T1000 (cell line): ENCODE measurements around the gene TGFBR1.

Experiments used
- DNase-seq: peaks from one replicate; lab custom pipeline; 2025; ENCODE audit warnings: mixed read lengths; lab: John Stamatoyannopoulos, UW

TGFBR1 gene

GRCh38 chr9:99171225-99172123 is 66.6 kb downstream of the TGFBR1 start:
- DNase-seq, result no peak

- no peak for DNase-seq
Observed at GRCh38 chr9:99172124-99173091, 67.5 kb downstream of the TGFBR1 start.

DNA sequence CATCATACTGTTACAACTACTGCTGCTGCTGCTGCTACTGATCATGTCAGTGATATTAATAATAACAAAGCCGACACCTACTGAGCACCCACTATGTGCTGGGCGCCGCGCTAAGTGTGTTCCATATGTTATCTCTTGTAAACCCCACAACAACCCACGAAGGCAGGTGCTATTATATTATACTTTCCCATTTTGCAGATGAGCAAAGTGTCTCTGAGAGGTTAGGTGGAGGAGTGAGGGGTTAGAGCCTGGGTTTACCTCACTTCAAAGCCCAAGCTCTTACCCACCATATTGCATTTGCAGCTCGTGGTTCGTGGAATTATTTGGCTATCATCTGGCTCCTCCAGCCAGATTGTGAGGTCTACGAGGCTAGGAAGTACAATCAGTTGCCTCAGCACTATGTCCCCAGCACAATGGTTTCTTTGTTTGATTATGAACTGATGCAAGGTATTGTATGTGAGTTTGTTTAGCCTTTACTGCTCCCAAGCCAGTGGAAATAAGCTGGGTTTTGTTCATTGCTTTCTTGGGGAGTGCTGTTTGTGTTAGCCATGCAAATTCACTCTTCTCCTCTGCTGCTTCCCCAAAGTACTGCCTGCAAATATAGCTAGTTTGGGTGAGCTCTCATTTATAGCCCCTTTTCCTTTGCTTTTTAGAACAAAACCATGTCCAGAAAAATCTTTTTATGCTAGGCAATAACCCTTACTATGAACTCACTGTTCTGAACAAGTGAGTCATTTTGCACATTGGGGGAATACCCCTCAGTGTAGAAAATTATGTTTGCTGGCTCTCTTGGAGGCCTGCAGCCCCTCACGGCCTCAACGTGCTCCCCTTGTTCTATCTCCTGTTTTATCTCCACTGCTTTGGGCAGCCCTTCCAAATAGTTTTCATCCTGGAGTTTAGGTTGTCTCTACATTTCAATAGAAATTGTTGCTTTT is 68.9 kb downstream of the TGFBR1 start:
- DNase-seq, result no peak

GRCh38 chr9:99176527-99177013 is 71.7 kb downstream of the TGFBR1 start:
- DNase-seq, result no peak

DNA sequence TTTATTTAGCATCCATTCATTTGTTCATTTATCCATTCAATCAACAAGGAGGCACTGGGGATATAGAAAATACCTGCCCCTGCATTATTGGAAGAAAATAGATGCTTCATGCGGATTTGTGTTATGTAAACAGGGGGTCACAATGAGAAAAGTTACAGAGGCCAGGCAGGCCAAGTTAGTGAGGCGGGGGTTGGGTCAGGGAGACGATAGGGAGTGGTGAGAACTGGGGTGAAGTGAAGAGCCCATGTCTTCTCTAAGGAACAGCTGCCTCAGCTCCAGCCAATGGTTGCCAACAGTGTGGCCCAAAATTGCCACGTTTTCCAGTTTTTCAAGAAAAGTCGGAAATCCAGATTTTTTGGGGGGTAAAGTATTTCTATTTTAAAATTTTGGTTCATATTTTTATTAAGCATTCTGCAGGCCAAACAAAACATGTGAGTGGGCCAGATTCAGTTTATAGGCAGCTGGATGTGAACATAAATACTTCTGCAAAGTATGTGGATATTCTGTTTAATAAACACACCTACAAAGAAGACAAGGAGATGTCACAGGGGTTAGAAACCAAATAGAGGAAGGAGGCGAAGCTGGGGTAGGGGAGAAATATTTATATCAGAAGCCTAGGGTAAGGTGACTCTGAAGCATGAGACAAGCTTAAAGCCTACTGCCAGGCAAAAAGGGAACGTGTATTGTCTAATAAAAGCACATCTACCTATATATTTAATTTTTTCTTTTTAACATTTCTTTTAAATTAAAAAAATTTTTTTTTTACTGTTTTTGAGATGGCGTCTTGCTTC is 72.9 kb downstream of the TGFBR1 start:
- DNase-seq, result no peak

DNA sequence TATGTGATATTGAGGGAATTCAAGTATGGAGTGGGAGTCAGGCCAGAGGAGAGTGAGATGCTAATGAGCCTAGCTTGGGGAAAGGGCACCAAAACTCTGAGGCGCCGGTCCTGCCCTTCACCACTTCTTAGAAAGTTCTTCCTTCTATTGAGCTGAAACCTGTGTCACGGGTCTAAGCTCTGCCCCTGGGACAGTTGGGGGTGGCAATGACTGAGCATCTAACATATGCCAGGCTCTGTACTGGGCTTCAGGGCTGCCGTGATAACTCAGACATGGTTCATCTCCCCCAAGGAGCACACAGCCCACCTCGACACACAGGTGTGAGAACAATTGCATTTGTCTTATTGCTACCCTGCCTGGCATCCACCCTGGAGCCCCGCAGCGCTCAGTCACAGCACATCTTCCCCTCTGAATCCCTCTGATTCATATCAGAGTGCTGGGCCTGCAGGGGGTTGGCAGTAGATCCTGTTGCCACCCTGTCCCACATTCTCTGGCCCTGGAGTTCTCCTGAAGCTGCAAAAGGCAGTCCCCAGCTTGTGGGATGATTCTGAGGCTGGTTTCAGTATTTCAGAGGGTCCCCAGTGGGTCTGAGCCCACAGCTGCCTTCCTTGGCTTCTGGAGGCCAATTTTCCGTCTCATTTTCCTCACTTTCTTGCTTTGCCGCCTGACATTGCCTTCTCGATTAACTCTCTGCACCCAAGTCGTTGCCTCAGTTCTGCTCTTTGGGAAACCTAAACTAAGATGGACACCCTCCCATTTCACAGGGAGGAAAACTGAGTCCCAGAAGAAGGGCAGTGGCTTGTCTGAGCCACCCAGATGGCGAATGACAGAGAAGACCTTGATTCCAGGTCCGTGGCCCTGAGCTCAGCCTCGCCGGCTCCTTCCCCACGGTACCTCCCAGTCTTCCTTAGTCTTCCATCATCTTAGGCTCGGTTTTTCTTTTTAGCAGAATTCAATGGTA is 74.3 kb downstream of the TGFBR1 start:
- no peak for DNase-seq

GRCh38 chr9:99180199-99180598 is 75.3 kb downstream of the TGFBR1 start:
- DNase-seq, result no peak

DNA sequence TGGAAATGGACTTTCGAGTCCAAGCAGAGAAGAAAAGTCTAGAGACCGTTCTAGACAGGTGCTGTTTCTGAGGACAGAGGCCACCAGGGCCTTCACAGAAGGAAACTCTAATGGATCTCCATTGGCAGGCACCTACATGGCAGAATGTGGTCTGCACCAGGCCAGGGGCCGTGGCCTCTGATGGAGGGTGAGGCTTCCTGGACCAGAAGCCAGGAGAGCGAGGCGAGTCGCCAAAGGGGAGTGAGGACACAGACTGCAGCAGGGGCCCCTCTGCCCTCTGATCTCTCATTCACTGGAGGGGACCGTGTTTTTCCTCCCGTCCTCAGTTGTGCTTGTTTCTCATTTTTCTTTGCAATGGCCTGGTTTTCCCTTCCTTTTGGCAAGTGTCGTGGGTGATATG is 75.7 kb downstream of the TGFBR1 start:
- DNase-seq, result no peak

- no peak for DNase-seq
Observed at GRCh38 chr9:99181206-99181605, 76.3 kb downstream of the TGFBR1 start.

- no peak for DNase-seq
Observed at GRCh38 chr9:99181621-99182020, 76.7 kb downstream of the TGFBR1 start.

- DNase-seq, result no peak
Observed at GRCh38 chr9:99182356-99182755, 77.4 kb downstream of the TGFBR1 start.

DNA sequence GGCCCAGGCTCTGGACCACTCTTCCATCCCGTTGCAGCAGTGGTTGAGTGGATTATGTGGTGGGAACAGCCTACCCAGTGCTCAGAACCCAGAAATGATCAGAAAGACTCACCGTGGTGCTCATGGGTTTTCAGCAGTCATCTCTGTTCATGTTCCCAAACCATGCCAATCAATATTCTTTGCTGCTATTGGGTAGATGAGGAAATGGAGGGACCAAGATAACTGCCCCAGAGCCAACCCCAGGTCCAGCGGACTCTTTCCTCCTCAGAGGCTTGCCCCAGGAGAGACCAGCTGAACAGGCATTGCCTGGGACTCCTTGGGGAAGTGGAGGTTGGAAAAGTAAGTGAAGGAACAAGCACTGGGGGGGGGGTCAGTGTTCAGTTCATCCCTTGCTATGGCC is 78.7 kb downstream of the TGFBR1 start:
- DNase-seq, result no peak

- no peak for DNase-seq
Observed at GRCh38 chr9:99184110-99184474, 79.2 kb downstream of the TGFBR1 start.

DNA sequence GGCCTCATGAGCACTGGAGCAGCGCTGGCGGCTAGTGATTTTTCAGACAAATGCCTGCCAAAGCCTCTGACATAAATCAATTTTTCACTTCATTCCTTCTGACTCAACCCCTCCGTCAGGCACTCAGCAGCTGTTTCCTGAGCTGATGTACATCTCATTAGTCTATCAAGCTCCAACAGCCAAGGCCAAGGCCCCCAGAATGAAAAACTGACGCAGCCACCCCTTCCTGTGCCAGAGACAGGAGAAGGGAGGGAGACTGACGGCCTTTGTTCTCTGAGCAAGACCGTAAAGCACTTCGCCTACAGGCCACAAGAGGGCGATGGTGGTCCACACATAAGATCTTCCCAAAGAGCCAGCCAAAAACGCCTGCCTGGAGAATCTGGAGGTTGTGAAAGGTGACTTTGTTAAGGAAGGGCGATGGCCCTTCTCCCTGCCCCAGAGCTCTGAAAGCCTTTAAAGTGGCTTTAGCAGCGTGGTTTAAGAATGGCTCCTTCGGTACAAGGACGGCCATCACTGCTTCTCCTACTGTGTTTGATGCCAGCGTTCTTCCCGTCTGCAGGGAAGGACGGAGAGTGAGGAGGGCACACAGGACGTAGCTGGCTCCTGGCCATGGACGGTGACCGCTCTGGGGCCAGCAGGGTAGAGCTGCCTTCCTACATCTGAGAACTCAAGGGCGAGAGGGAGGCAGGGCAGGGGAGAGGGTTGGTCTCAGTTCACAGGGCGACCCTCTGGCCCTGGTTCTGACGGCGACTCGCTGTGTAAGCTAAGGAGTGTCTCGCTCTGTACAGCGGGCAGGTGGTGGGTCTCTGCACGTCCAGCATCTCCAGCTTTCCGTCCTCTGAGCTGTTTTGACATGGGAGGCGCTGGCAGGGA is 79.8 kb downstream of the TGFBR1 start:
- DNase-seq, result peak; percentile 73

- no peak for DNase-seq
Observed at GRCh38 chr9:99185348-99185632, 80.4 kb downstream of the TGFBR1 start.

- DNase-seq, result no peak
Observed at GRCh38 chr9:99185934-99186333, 81.0 kb downstream of the TGFBR1 start.

- DNase-seq, result no peak
Observed at GRCh38 chr9:99187311-99187710, 82.4 kb downstream of the TGFBR1 start.

DNA sequence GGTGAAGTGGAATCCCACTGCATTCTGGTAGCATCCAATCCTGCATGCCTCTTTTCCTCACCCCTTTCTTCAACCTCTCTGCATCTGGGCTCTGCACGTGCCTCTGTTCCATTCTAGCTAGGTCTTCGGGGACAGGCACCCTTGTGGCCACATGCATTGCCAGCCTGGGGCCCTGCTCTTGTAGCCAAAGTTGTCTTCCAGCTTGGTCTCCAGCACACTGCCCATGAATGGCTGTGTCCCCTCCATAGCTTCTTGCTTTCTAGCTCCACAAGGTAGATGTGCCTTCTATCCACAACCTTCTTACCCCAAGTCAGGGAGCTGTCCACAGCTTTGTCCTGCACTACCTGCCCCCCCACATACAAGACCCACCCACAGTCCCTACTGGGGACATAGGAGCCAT is 84.3 kb downstream of the TGFBR1 start:
- DNase-seq, result no peak
